Measurements from ENCODE around the gene TCF7L1. TPM values are rescaled to one million over a fixed set of nuclear protein-coding genes. Genes with fewer than 3 reads are reported as not detected.

Gene TCF7L1
- total and polyA plus RNA-seq, 2 of the 13 experiments (the other 11 are each of a cell fraction or from before 2014, with no cell fraction given), result 0.04 to 0.15 TPM

- CTCF ChIA-PET (ENCODE audit: low intra/inter-chr PET ratio, low total read pairs), result no interaction called here
- no peak for FAIRE-seq
- BruUV-seq (replicated peaks), result TSS peak; percentile 63
Observed at GRCh38 chr2:85327160-85327821, 194.1 kb downstream of the TCF7L1 start.

More at GRCh38 chr2:85327160-85327821, 194.1 kb downstream of the TCF7L1 start:
- Histone ChIP-seq H3K79me2 (ENCODE audit: insufficient read depth, low read length) (peaks cover 61% of the 10 kb centered on the region), H3K4me1 (ENCODE audit: insufficient read depth, low read length) (peaks cover 46% of the 10 kb centered on the region), H3K9ac (ENCODE audit: insufficient read depth, low read depth, low read length) (peak overlapping the region; percentile 96), H3K27ac (ENCODE audit: extremely low read length, insufficient read depth, low read length) (peak overlapping the region; percentile 95), H3K36me3 (replicated peaks in 1 of 2; ENCODE audit: control insufficient read depth in 1 of 2, insufficient read depth in 2 of 2, low read length in 2 of 2) (peaks cover 4 to 22% of the 10 kb centered on the region in 2 experiments), H3K9me3 (ENCODE audit: low read length) (no peaks in the 10 kb centered on the region), H4K20me1 (ENCODE audit: insufficient read depth, low read length) (peaks cover 23% of the 10 kb centered on the region), H2AFZ (ENCODE audit: low read length) (no peak overlapping the region), H3K4me3 (replicated peaks in 1 of 3; ENCODE audit: insufficient read depth in 1 of 3, low read depth in 2 of 3, low read length in 3 of 3) (peak overlapping the region; percentile 80 to 90 (median 89)), H3K4me2 (ENCODE audit: low read depth, low read length) (peak overlapping the region; percentile 98), H3K27me3 (ENCODE audit: control insufficient read depth in 1 of 2, insufficient read depth in 2 of 2, low read length in 2 of 2) (no peaks in the 10 kb centered on the region; a peak in 1 of 5 replicates)
- in situ Hi-C loops (cut with HindIII; ENCODE audit: extremely low pct_ligation_motif_present, low pct_unique_long_range_greater_than_20kb), result no loop called here
- WGBS (ENCODE audit: low lambda C conversion rate), result under 1% methylated on average over 39 of the region's 41 CpGs
- POLR2A ChIA-PET, result interaction anchor here (0.7 to 6.2 kb wide), 30 partner anchors 8 to 284 kb away, joined by 3 to 142 read pairs (median 6); partner anchors contain the start of genes C2orf68, ELMOD3, GGCX and MAT2A
- TF ChIP-seq ZNF3 (CRISPR knock-in tag; IDR thresholded peaks at IDR 0.05) (no peak), KDM5A (IDR thresholded peaks at IDR 0.05; ENCODE audit: borderline replicate concordance, low read length) (peak; percentile 80), RORA (CRISPR knock-in tag; IDR thresholded peaks at IDR 0.05) (no peak), RBM39 (IDR thresholded peaks at IDR 0.05; ENCODE audit: low read depth, low read length, poor library complexity, severe bottlenecking) (peak; percentile 55), ZNF891 (CRISPR knock-in tag; IDR thresholded peaks at IDR 0.05) (peak; percentile 67; the same call in 1 of the 2 replicates), ZNF34 (CRISPR knock-in tag; IDR thresholded peaks at IDR 0.05; ENCODE audit: borderline replicate concordance) (0 out of 2 replicates have a peak, but pooled peaks have one; percentile 13), ZNF572 (CRISPR knock-in tag; IDR thresholded peaks at IDR 0.05) (0 out of 2 replicates have a peak, but pooled peaks have one; percentile 36), MEIS1 (CRISPR knock-in tag; IDR thresholded peaks at IDR 0.05; ENCODE audit: borderline replicate concordance) (peak; percentile 31; the same call in 1 of the 2 replicates), FOXA3 (CRISPR knock-in tag; IDR thresholded peaks at IDR 0.05) (no peak), ZNF577 (CRISPR knock-in tag; IDR thresholded peaks at IDR 0.05; ENCODE audit: borderline replicate concordance, low read depth) (0 out of 2 replicates have a peak, but pooled peaks have one; percentile 13), ZNF253 (CRISPR knock-in tag; IDR thresholded peaks at IDR 0.05; ENCODE audit: borderline replicate concordance) (0 out of 2 replicates have a peak, but pooled peaks have one; percentile 17), ZNF775 (CRISPR knock-in tag; IDR thresholded peaks at IDR 0.05; ENCODE audit: borderline replicate concordance) (0 out of 2 replicates have a peak, but pooled peaks have one; percentile 24), MTERF4 (CRISPR knock-in tag; IDR thresholded peaks at IDR 0.05) (0 out of 2 replicates have a peak, but pooled peaks have one; percentile 64), ZNF138 (CRISPR knock-in tag; IDR thresholded peaks at IDR 0.05; ENCODE audit: low read depth) (0 out of 2 replicates have a peak, but pooled peaks have one; percentile 46), ZNF761 (CRISPR knock-in tag; conservative IDR thresholded peaks at IDR 0.05) (peak; percentile 81; the same call in 1 of the 2 replicates), ZNF337 (CRISPR knock-in tag; IDR thresholded peaks at IDR 0.05; ENCODE audit: borderline replicate concordance, low read depth) (0 out of 2 replicates have a peak, but pooled peaks have one; percentile 33), ZNF784 (CRISPR knock-in tag; IDR thresholded peaks at IDR 0.05; ENCODE audit: borderline replicate concordance) (peak; percentile 16; the same call in 1 of the 2 replicates), ZFP37 (CRISPR knock-in tag; IDR thresholded peaks at IDR 0.05; ENCODE audit: borderline replicate concordance) (no peak), ZNF605 (CRISPR knock-in tag; IDR thresholded peaks at IDR 0.05) (no peak)
- intact Hi-C loops (cut with micrococcal nuclease; ENCODE audit: unreplicated experiment), result loop anchor here (5.0 kb wide), 2 partner anchors 145 to 225 kb away; no protein-coding TSS in a partner anchor
- no peak for DNase-seq (ENCODE audit: low spot score)
- peak; percentile 7; the same call in 2 of the 3 replicates for ATAC-seq

All from HepG2 (cell line).